SK-N-SH (cell line): ENCODE data around the gene CREBZF. TPM values are rescaled to one million over a fixed set of nuclear protein-coding genes. Genes with fewer than 3 reads are reported as not detected.

ENCODE experiments used
- CTCF ChIA-PET: fragments of 300-600, 350-600 bp; formaldehyde crosslinking; extraction: SDS; loops from one replicate; lab custom pipeline; 2021; lab: Yijun Ruan, JAX
- POLR2A ChIA-PET: fragments of 350-600 bp; sonication (Branson Sonifier 250); formaldehyde crosslinking; extraction: SDS; loops from one replicate; lab custom pipeline; 2020; ENCODE audit warnings: antibody characterized with exemption, inconsistent platforms; lab: Yijun Ruan, JAX
- DNase-seq: peaks from one replicate; pipeline ENCODE4 v3.0.0; 2012
- H2AFZ ChIP-seq: fragments of 200-600 bp; sonication (generic); 2 replicates; pipeline ENCODE4 v1.8.1; 2016; ENCODE audit warnings: antibody characterized with exemption, mild to moderate bottlenecking, low read depth
- H3F3A ChIP-seq: fragments of 200-600 bp; sonication (generic); replicated peaks from 2 replicates; pipeline ENCODE3; 2016; ENCODE audit warnings: antibody characterized with exemption, mild to moderate bottlenecking; ENCODE audit not compliant: insufficient read depth
- H3K27ac ChIP-seq, 2 experiments: fragments of 200-500 bp in 1 of 2; fragments of 200-600 bp in 1 of 2; sonication (Bioruptor generic) in 1 of 2; sonication (generic), shearing (Covaris generic) in 1 of 2; 2 replicates each; pipeline versions ENCODE4 v1.5.1 to v1.6.1; 2014 to 2016; ENCODE audit warnings: low read depth in 2 of 2, inconsistent platforms in 1 of 2, low read length in 1 of 2, mild to moderate bottlenecking in 1 of 2, mixed read lengths in 1 of 2
- H3K27me3 ChIP-seq: fragments of 200-600 bp; sonication (generic), shearing (Covaris generic); 2 replicates; pipeline ENCODE4 v1.6.1; 2016; ENCODE audit warnings: mixed run types; ENCODE audit not compliant: insufficient read depth
- H3K36me3 ChIP-seq, 2 experiments: fragments of 200-500 bp in 1 of 2; fragments of 200-600 bp in 1 of 2; sonication (Bioruptor generic) in 1 of 2; sonication (generic) in 1 of 2; replicated peaks in 1 of 2; 2 replicates each; pipeline versions ENCODE3 to v1.5.1; 2014 to 2016; ENCODE audit warnings: low read length in 1 of 2, mild to moderate bottlenecking in 1 of 2; ENCODE audit not compliant: insufficient read depth in 2 of 2, control insufficient read depth in 1 of 2
- H3K4me1 ChIP-seq, 2 experiments: fragments of 200-500 bp in 1 of 2; fragments of 200-600 bp in 1 of 2; sonication (Bioruptor generic) in 1 of 2; sonication (generic), shearing (Covaris generic) in 1 of 2; 2 replicates each; pipeline versions ENCODE4 v1.5.1 to v1.6.1; 2014 to 2016; ENCODE audit warnings: low read depth in 1 of 2, low read length in 1 of 2, mixed run types in 1 of 2; ENCODE audit not compliant: insufficient read depth in 2 of 2, control insufficient read depth in 1 of 2
- H3K4me2 ChIP-seq: fragments of 200-600 bp; sonication (generic), shearing (Covaris generic); 2 replicates; pipeline ENCODE4 v1.6.1; 2017; ENCODE audit warnings: mixed run types
- H3K4me3 ChIP-seq, 2 experiments: fragments of 200-500 bp in 1 of 2; fragments of 200-600 bp in 1 of 2; sonication (Bioruptor generic) in 1 of 2; sonication (generic), shearing (Covaris generic) in 1 of 2; 2 replicates each; pipeline versions ENCODE4 v1.5.1 to v1.8.1; 2014 to 2016; ENCODE audit warnings: low read depth in 2 of 2, inconsistent platforms in 1 of 2, low read length in 1 of 2, mild to moderate bottlenecking in 1 of 2, mixed read lengths in 1 of 2, moderate library complexity in 1 of 2
- H3K79me2 ChIP-seq: fragments of 200-600 bp; sonication (generic); 2 replicates; pipeline ENCODE4 v1.8.1; 2017; ENCODE audit warnings: mild to moderate bottlenecking; ENCODE audit not compliant: insufficient read depth
- H3K9ac ChIP-seq: fragments of 200-600 bp; sonication (generic); 2 replicates; pipeline ENCODE4 v1.6.1; 2017; ENCODE audit warnings: mixed run types
- H3K9me2 ChIP-seq: fragments of 200-600 bp; sonication (generic); 2 replicates; pipeline ENCODE4 v1.6.1; 2017; ENCODE audit warnings: mixed run types
- H3K9me3 ChIP-seq: fragments of 200-600 bp; sonication (generic); 2 replicates; pipeline ENCODE4 v1.6.1; 2017; ENCODE audit warnings: mixed run types, mild to moderate bottlenecking, moderate library complexity
- H4K20me1 ChIP-seq: fragments of 200-600 bp; sonication (generic); 2 replicates; pipeline ENCODE4 v1.6.1; 2017; ENCODE audit warnings: mild to moderate bottlenecking, mixed run types; ENCODE audit not compliant: insufficient read depth
- EZH2phosphoT487 ChIP-seq: fragments of 200-600 bp; sonication (generic); IDR thresholded peaks from 2 replicates; pipeline ENCODE4 v1.6.1; 2017; ENCODE audit warnings: low read depth, mixed run types, mild to moderate bottlenecking, antibody characterized with exemption, moderate library complexity, borderline replicate concordance
- FOSL2 ChIP-seq: IDR thresholded peaks from 2 replicates; pipeline ENCODE4 v1.4.0; 2012; ENCODE audit warnings: low read depth, mild to moderate bottlenecking, moderate library complexity, borderline replicate concordance
- FOXJ3 ChIP-seq: sonication (generic); formaldehyde crosslinking; IDR thresholded peaks from 2 replicates; pipeline ENCODE4 v1.5.1; 2020; ENCODE audit warnings: mild to moderate bottlenecking, missing genetic modification reagents
- GABPA ChIP-seq: IDR thresholded peaks from 2 replicates; pipeline ENCODE4 v1.4.0; 2012; ENCODE audit warnings: low read depth, mild to moderate bottlenecking
- GATA2 ChIP-seq: sonication (generic); formaldehyde crosslinking; IDR thresholded peaks from 2 replicates; pipeline ENCODE4 v1.5.0; 2020; ENCODE audit warnings: mild to moderate bottlenecking, missing genetic modification reagents
- IRF3 ChIP-seq: fragments of 150-350 bp; IDR thresholded peaks from 2 replicates; pipeline ENCODE4 v1.6.1; 2016; ENCODE audit warnings: mild to moderate bottlenecking, low read depth, low read length
- MEF2A ChIP-seq: IDR thresholded peaks from 2 replicates; pipeline ENCODE4 v1.4.0; 2012; ENCODE audit warnings: low read depth, borderline replicate concordance
- MXI1 ChIP-seq: IDR thresholded peaks from 2 replicates; pipeline ENCODE4 v1.6.1; 2012; ENCODE audit warnings: mild to moderate bottlenecking, low read depth, low read length, improper control_type of control experiment
- NFIC ChIP-seq: IDR thresholded peaks from 2 replicates; pipeline ENCODE4 v1.4.0; 2012; ENCODE audit warnings: borderline replicate concordance
- NRF1 ChIP-seq: IDR thresholded peaks from 2 replicates; pipeline ENCODE4 v1.6.1; 2012; ENCODE audit warnings: low read depth, mild to moderate bottlenecking, low read length
- PBX3 ChIP-seq: IDR thresholded peaks from 2 replicates; pipeline ENCODE4; 2012
- RAD21 ChIP-seq: IDR thresholded peaks from 2 replicates; pipeline ENCODE4 v1.6.1; 2012; ENCODE audit warnings: mild to moderate bottlenecking, low read length
- RXRA ChIP-seq: IDR thresholded peaks from 2 replicates; pipeline ENCODE4 v1.4.0; 2012; ENCODE audit warnings: low read depth, mild to moderate bottlenecking, borderline replicate concordance
- SMC3 ChIP-seq: IDR thresholded peaks from 2 replicates; pipeline ENCODE4 v1.6.1; 2012; ENCODE audit warnings: low read depth, low read length, improper control_type of control experiment
- TAF1 ChIP-seq: IDR thresholded peaks from 2 replicates; pipeline ENCODE4 v1.6.1; 2012; ENCODE audit warnings: low read depth, mild to moderate bottlenecking, low read length, moderate library complexity, borderline replicate concordance
- TEAD4 ChIP-seq: IDR thresholded peaks from 2 replicates; pipeline ENCODE4 v1.4.0; 2012; ENCODE audit warnings: mild to moderate bottlenecking, borderline replicate concordance; ENCODE audit not compliant: insufficient read depth
- USF2 ChIP-seq: fragments of 150-350 bp; IDR thresholded peaks from 2 replicates; pipeline ENCODE4 v1.6.1; 2017; ENCODE audit warnings: antibody characterized with exemption, low read length, low read depth, borderline replicate concordance
- WGBS: methylation state at CpG from one replicate; pipeline ENCODE4 v1.1.6; 2017; ENCODE audit warnings: low lambda C conversion rate; 5-methylcytosine and 5-hydroxymethylcytosine counted together
- polyA plus RNA-seq, 3 experiments: library from polyadenylated mRNA; depleted of rRNA; stranded (reverse); fragments of >200 nt; gene quantifications; 2 replicates each; pipeline ENCODE4 v1.2.3, GENCODE V29; 2012

Gene CREBZF
- polyA plus RNA-seq, 1 of the 3 experiments (the other 2 are of a cell fraction) = 50.5 TPM

DNA sequence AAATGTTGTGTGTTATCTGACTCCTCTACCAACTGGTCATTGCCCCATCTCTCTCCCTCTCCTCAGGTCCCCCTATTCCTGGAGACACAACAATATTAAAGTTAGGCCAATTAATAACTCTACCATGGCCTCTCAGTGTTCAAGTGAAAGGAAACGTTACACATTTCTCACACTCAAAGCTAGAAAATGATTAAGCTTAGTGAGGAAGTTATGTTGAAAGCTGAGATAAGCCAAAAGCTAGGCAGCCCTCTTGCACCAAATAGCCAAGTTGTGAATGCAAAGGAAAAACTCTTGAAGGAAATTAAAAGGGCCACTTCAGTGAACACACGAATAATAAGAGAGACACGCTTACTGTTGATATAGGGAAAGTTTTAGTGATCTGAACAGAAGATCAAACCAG, 44.7 kb downstream of the CREBZF start:
- no peaks in the 10 kb centered on the region for H3K9me3 ChIP-seq
- H3K9me2 ChIP-seq = no peaks in the 10 kb centered on the region
- POLR2A ChIA-PET = no interaction called here
- 85% methylated on average over 3 of the region's 3 CpGs for WGBS
- no peak overlapping the region for H3K4me3 ChIP-seq
- no peak overlapping the region for H2AFZ ChIP-seq
- H3K36me3 ChIP-seq = no peaks in the 10 kb centered on the region
- CTCF ChIA-PET = interaction anchor here (0.6 to 1.4 kb wide), 2 partner anchors 190 to 833 kb away, joined by 3 read pairs; no protein-coding TSS in a partner anchor
- H3F3A ChIP-seq = no peaks in the 10 kb centered on the region
- TF ChIP-seq NFIC (no peak), TEAD4 (no peak), GABPA (no peak), TAF1 (no peak), FOSL2 (no peak), GATA2 (CRISPR knock-in tag) (no peak), NRF1 (no peak), RAD21 (no peak), SMC3 (no peak), EZH2phosphoT487 (no peak), FOXJ3 (CRISPR knock-in tag) (no peak), MEF2A (no peak), RXRA (no peak), PBX3 (no peak), IRF3 (no peak), USF2 (no peak), MXI1 (no peak)
- no peaks in the 10 kb centered on the region for H3K27me3 ChIP-seq
- no peak for DNase-seq
- H4K20me1 ChIP-seq = no peaks in the 10 kb centered on the region
- H3K9ac ChIP-seq = no peak overlapping the region
- no peaks in the 10 kb centered on the region for H3K79me2 ChIP-seq
- H3K4me1 ChIP-seq = no peaks in the 10 kb centered on the region
- no peak overlapping the region for H3K27ac ChIP-seq
- no peak overlapping the region for H3K4me2 ChIP-seq
